ENCODE results near the gene BORCS5. TPM values are rescaled to one million over a fixed set of nuclear protein-coding genes. Genes with fewer than 3 reads are reported as not detected.

Gene BORCS5
- polyA plus RNA-seq, 2 of the 4 experiments (the other 2 are of a cell fraction) = 5.1 to 10.2 TPM

- H3K27ac ChIP-seq = peak overlapping the region in 1 of 2 experiments; percentile 80; a peak in 3 of 6 replicates
- H3K4me1 ChIP-seq = peaks cover 33% of the 10 kb centered on the region
- no peak overlapping the region for H3K4me3 ChIP-seq
- TF ChIP-seq CEBPB (IDR thresholded peaks at IDR 0.05) (no peak), SMC3 (IDR thresholded peaks at IDR 0.05) (no peak), KDM1A (IDR thresholded peaks at IDR 0.05; ENCODE audit: low read depth) (no peak), HES2 (IDR thresholded peaks at IDR 0.05) (no peak), ZSCAN20 (CRISPR knock-in tag; IDR thresholded peaks at IDR 0.05) (no peak), EP300 (IDR thresholded peaks at IDR 0.05) (no peak), MAFK (IDR thresholded peaks at IDR 0.05; ENCODE audit: partially characterized antibody) (no peak), CHD2 (IDR thresholded peaks at IDR 0.05; ENCODE audit: low read length, partially characterized antibody) (no peak), ATOH8 (CRISPR knock-in tag; IDR thresholded peaks at IDR 0.05; ENCODE audit: low read depth) (no peak), NPAS2 (CRISPR knock-in tag; IDR thresholded peaks at IDR 0.05; ENCODE audit: borderline replicate concordance) (no peak), CBX8 (IDR thresholded peaks at IDR 0.05) (no peak), KDM5A (IDR thresholded peaks at IDR 0.05) (no peak), ZNF302 (CRISPR knock-in tag; IDR thresholded peaks at IDR 0.05) (no peak), JUN (IDR thresholded peaks at IDR 0.05) (no peak), HEYL (CRISPR knock-in tag; IDR thresholded peaks at IDR 0.05) (no peak), MAZ (IDR thresholded peaks at IDR 0.05; ENCODE audit: borderline replicate concordance, low read depth, low read length) (no peak), RAD21 (conservative IDR thresholded peaks at IDR 0.05 in 1 of 2, IDR thresholded peaks at IDR 0.05 in 1 of 2) (no peak)
- TF ChIP-seq, protein P1, sequence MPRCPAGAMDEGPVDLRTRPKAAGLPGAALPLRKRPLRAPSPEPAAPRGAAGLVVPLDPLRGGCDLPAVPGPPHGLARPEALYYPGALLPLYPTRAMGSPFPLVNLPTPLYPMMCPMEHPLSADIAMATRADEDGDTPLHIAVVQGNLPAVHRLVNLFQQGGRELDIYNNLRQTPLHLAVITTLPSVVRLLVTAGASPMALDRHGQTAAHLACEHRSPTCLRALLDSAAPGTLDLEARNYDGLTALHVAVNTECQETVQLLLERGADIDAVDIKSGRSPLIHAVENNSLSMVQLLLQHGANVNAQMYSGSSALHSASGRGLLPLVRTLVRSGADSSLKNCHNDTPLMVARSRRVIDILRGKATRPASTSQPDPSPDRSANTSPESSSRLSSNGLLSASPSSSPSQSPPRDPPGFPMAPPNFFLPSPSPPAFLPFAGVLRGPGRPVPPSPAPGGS (IDR thresholded peaks at IDR 0.05) = no peak
- TF ChIP-seq, protein P2, sequence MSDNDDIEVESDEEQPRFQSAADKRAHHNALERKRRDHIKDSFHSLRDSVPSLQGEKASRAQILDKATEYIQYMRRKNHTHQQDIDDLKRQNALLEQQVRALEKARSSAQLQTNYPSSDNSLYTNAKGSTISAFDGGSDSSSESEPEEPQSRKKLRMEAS (IDR thresholded peaks at IDR 0.05) = no peak
- H3K4me2 ChIP-seq = peak overlapping the region; percentile 62; the same call in 1 of the 3 replicates
- DNase-seq (ENCODE audit: low read depth in 1 of 2, low spot score in 1 of 2) (no peak), FAIRE-seq (no peak), ATAC-seq (no peak)
- ChIA-PET POLR2A (no interaction called here), CTCF (no interaction called here)
- 90% methylated on average over 4 of the region's 4 CpGs for WGBS (ENCODE audit: missing lambda C conversion rate)
- no peaks in the 10 kb centered on the region for H3K9me3 ChIP-seq
Measured at GRCh38 chr12:12451098-12451497, 94.2 kb downstream of the BORCS5 start.

DNA sequence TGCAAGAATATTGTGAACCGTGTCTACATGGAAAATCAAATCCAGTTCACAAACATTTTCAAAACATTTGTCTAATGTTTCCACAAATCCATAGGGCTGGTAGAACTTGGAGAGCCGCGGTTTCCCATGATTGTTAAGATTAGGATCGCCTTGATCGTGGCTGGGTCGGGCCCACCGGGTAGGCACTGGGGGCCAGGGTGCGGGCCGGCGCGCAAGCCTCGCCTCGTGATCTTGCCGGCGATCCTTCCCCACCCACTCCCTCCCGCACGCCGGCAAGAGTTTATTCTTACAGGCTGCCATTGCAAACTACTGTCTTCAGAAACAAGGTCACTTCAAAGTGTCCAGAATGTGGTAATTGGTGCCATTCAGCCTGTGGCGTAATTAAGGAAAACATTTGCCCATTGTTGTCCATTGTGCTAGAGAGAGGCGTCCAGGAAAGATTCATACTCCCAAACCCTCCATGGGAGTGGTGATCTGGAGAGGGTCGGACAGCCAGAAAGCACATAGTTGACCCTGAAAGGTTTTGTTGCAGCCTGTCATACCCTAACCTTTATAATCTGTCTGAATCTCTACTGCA, 95.5 kb downstream of the BORCS5 start:
- WGBS (ENCODE audit: missing lambda C conversion rate) = 96% methylated on average over 21 of the region's 21 CpGs
- CTCF ChIA-PET = no interaction called here

More for the DNA sequence above, 95.5 kb downstream of the BORCS5 start:
- FAIRE-seq (no peak), DNase-seq (ENCODE audit: low read depth in 1 of 2, low spot score in 1 of 2) (no peak), ATAC-seq (no peak)
- Histone ChIP-seq H3K27ac (peak overlapping the region in 1 of 2 experiments; percentile 37; a peak in 1 of 6 replicates), H3K4me1 (peaks cover 29% of the 10 kb centered on the region), H3K4me2 (no peak overlapping the region), H3K9me3 (no peaks in the 10 kb centered on the region), H3K4me3 (no peak overlapping the region)
- POLR2A ChIA-PET = no interaction called here
- TF ChIP-seq HOXB13 (CRISPR knock-in tag; IDR thresholded peaks at IDR 0.05; ENCODE audit: low read depth) (no peak), POLR2A (IDR thresholded peaks at IDR 0.05; ENCODE audit: low read length) (no peak), HDAC2 (IDR thresholded peaks at IDR 0.05) (no peak), TFCP2L1 (CRISPR knock-in tag; IDR thresholded peaks at IDR 0.05) (no peak), ZFP36 (IDR thresholded peaks at IDR 0.05; ENCODE audit: borderline replicate concordance, partially characterized antibody) (no peak), EP300 (IDR thresholded peaks at IDR 0.05) (no peak), CBX8 (IDR thresholded peaks at IDR 0.05) (no peak), FOSB (CRISPR knock-in tag; IDR thresholded peaks at IDR 0.05) (no peak)
- TF ChIP-seq, protein P3, sequence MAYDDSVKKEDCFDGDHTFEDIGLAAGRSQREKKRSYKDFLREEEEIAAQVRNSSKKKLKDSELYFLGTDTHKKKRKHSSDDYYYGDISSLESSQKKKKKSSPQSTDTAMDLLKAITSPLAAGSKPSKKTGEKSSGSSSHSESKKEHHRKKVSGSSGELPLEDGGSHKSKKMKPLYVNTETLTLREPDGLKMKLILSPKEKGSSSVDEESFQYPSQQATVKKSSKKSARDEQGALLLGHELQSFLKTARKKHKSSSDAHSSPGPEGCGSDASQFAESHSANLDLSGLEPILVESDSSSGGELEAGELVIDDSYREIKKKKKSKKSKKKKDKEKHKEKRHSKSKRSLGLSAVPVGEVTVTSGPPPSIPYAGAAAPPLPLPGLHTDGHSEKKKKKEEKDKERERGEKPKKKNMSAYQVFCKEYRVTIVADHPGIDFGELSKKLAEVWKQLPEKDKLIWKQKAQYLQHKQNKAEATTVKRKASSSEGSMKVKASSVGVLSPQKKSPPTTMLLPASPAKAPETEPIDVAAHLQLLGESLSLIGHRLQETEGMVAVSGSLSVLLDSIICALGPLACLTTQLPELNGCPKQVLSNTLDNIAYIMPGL (CRISPR knock-in tag; IDR thresholded peaks at IDR 0.05; ENCODE audit: borderline replicate concordance) = no peak
